GM21515 (cell line): ENCODE measurements around the gene PKIG.
A peak's percentile ranks its signal among the peaks of the same experiment; 100 is the strongest.

ENCODE experiments used
- ATAC-seq: cut with Tn5 transposase; IDR thresholded peaks from one replicate; pipeline ENCODE4 v1.9.1; 2021; ENCODE audit not compliant: unreplicated experiment

PKIG gene

GRCh38 chr20:44594730-44595129, 12.4 kb downstream of the PKIG start:
- ATAC-seq = no peak

- ATAC-seq = no peak
Observed at GRCh38 chr20:44596010-44596409, 13.6 kb downstream of the PKIG start.

GRCh38 chr20:44596876-44597275, 14.5 kb downstream of the PKIG start:
- no peak for ATAC-seq

GRCh38 chr20:44597516-44597915, 15.1 kb downstream of the PKIG start:
- no peak for ATAC-seq

- ATAC-seq = no peak
Observed at GRCh38 chr20:44597930-44598329, 15.6 kb downstream of the PKIG start.

GRCh38 chr20:44598423-44599305, 16.3 kb downstream of the PKIG start:
- no peak for ATAC-seq

GRCh38 chr20:44599715-44600114, 17.3 kb downstream of the PKIG start:
- no peak for ATAC-seq

- ATAC-seq = no peak
Observed at GRCh38 chr20:44600301-44600700, 17.9 kb downstream of the PKIG start.

- no peak for ATAC-seq
Observed at GRCh38 chr20:44600758-44601201, 18.4 kb downstream of the PKIG start.

GRCh38 chr20:44601236-44601671, 18.9 kb downstream of the PKIG start:
- ATAC-seq = no peak

- ATAC-seq = no peak
Observed at GRCh38 chr20:44601801-44602204, 19.4 kb downstream of the PKIG start.

GRCh38 chr20:44603327-44603726, 20.9 kb downstream of the PKIG start:
- no peak for ATAC-seq

- ATAC-seq = no peak
Observed at GRCh38 chr20:44606725-44607441, 24.5 kb downstream of the PKIG start.

- no peak for ATAC-seq
Observed at GRCh38 chr20:44609006-44609515, 26.7 kb downstream of the PKIG start.

- ATAC-seq = peak; percentile 87
Observed at GRCh38 chr20:44609516-44610312, 27.3 kb downstream of the PKIG start.

- ATAC-seq = peak; percentile 3
Observed at GRCh38 chr20:44610313-44610962, 28.1 kb downstream of the PKIG start.

GRCh38 chr20:44613575-44613974, 31.2 kb downstream of the PKIG start:
- ATAC-seq = no peak

- no peak for ATAC-seq
Observed at GRCh38 chr20:44614525-44614924, 32.1 kb downstream of the PKIG start.

GRCh38 chr20:44615169-44615791, 32.9 kb downstream of the PKIG start:
- no peak for ATAC-seq
